GOT3 (cell line): Measurements from ENCODE around the gene RABAC1.

Experiments
- DNase-seq: peaks from one replicate; lab custom pipeline; 2025; ENCODE audit warnings: mixed read lengths; lab: John Stamatoyannopoulos, UW

RABAC1 gene

GRCh38 chr19:41990028-41990427 is 30.9 kb upstream of the RABAC1 start:
- DNase-seq: no peak

GRCh38 chr19:41988947-41989346 is 29.8 kb upstream of the RABAC1 start:
- DNase-seq: no peak

- DNase-seq: no peak
Measured at GRCh38 chr19:41987141-41987860, 28.2 kb upstream of the RABAC1 start.

GRCh38 chr19:41984961-41985360 is 25.8 kb upstream of the RABAC1 start:
- no peak for DNase-seq

- DNase-seq: no peak
Measured at GRCh38 chr19:41981724-41982123, 22.6 kb upstream of the RABAC1 start.

- DNase-seq: no peak
Measured at GRCh38 chr19:41978470-41978869, 19.3 kb upstream of the RABAC1 start.

- no peak for DNase-seq
Measured at GRCh38 chr19:41977916-41978315, 18.8 kb upstream of the RABAC1 start.

GRCh38 chr19:41974652-41975051 is 15.5 kb upstream of the RABAC1 start:
- no peak for DNase-seq

GRCh38 chr19:41971363-41971762 is 12.2 kb upstream of the RABAC1 start:
- no peak for DNase-seq

- DNase-seq: no peak
Measured at GRCh38 chr19:41969772-41970458, 10.8 kb upstream of the RABAC1 start.

- no peak for DNase-seq
Measured at GRCh38 chr19:41968751-41969595, 9.9 kb upstream of the RABAC1 start.

- DNase-seq: no peak
Measured at GRCh38 chr19:41967054-41967783, 8.1 kb upstream of the RABAC1 start.

- DNase-seq: no peak
Measured at GRCh38 chr19:41965106-41965505, 6.0 kb upstream of the RABAC1 start.

GRCh38 chr19:41960973-41961372 is 1.9 kb upstream of the RABAC1 start:
- DNase-seq: no peak

- DNase-seq: no peak
Measured at GRCh38 chr19:41958367-41959055, 610 bp downstream of the RABAC1 start.

- no peak for DNase-seq
Measured at GRCh38 chr19:41957838-41958366, 1.2 kb downstream of the RABAC1 start.

- no peak for DNase-seq
Measured at GRCh38 chr19:41957161-41957837, 1.8 kb downstream of the RABAC1 start.

- no peak for DNase-seq
Measured at GRCh38 chr19:41956621-41957020, 2.5 kb downstream of the RABAC1 start.

- DNase-seq: no peak
Measured at GRCh38 chr19:41955521-41955920, 3.6 kb downstream of the RABAC1 start.

- DNase-seq: no peak
Measured at GRCh38 chr19:41951686-41952172, 7.4 kb downstream of the RABAC1 start.
